8988T (cell line): Measurements from ENCODE around the gene ZNF30.
"Not testable (repeated sequence)": the region's sequence is repeated elsewhere in the genome, so short reads cannot be mapped to it uniquely, and the experiment has no call there.

Source experiments
- DNase-seq: peaks from one replicate; pipeline ENCODE4 v3.0.0; 2011

ZNF30 gene

DNA sequence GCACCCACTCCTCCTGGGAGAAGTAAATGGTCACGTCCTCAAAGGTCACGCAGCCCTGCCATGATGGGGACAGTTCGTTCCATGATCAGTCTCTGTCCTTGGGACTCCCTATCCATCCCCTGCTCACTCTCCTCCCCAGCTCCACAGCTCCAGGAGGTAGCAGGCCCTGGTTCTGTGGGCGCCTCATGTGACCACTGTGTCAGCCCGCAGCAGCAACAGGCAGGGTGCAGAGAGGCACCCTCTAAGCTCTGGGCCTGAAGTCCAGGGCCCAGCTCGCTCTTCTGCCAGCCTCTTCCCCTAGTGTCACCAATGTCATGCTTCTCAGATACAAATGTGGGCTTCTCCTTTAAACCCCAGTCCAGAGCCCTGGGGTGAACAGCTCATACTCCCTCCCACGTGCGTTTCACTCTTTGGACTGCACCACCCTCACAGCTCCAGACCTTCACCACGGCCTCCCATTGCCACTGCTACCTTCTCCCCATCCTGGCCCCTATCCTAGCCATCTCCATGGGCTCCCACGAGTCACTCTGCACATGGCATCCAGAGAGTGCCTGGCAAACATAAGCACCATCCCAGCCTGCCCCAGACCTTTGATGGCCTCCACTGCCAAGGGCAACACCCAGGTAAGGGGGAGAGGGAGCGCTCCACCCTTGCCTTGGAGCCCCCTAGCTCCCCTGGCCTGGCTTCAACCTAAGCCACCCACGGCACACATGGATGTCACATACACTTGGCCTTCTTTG, 34.4 kb downstream of the ZNF30 start:
- no peak for DNase-seq

DNA sequence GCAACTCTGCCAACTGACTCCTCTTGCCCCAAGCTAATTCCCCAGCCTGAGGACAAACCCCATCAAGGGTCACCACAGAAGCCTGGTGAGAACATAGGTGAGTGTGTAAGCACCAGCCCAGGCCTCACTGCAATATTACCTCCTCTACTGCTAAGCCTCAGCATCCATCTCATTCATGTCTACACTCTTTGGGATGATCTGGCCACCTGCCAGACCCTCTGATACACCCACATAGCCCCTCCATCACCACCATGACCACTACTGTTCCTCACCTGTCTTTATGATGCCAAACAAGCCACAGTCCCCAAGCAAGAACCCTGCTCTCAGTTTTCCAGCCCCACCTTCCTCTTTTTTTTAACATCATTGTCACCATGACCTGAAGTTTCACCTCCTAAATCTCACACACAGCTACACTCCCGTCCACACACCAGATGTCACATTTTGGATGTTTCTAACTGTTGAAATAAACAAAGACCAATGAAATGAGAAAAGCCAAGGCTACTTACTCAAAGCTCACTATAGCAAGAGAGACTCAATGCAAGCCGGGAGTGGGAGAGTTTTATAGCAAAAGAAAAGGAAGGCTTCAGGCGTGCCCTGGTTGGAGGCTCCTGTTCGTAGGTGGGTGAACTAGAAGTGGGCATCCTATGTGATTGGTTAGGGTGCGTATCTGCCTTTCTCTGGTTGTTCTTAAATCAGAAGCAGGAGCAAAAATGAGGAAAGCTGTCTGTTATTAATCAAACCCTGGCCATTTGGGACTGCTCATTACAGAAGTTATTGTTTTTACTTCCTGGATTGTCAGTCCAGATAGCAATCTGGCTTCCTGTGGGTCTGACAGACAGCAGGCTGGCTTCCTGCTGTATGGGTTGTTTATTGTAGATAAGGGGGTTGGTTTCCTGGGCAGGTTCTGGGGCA, 35.3 kb downstream of the ZNF30 start:
- no peak for DNase-seq

DNA sequence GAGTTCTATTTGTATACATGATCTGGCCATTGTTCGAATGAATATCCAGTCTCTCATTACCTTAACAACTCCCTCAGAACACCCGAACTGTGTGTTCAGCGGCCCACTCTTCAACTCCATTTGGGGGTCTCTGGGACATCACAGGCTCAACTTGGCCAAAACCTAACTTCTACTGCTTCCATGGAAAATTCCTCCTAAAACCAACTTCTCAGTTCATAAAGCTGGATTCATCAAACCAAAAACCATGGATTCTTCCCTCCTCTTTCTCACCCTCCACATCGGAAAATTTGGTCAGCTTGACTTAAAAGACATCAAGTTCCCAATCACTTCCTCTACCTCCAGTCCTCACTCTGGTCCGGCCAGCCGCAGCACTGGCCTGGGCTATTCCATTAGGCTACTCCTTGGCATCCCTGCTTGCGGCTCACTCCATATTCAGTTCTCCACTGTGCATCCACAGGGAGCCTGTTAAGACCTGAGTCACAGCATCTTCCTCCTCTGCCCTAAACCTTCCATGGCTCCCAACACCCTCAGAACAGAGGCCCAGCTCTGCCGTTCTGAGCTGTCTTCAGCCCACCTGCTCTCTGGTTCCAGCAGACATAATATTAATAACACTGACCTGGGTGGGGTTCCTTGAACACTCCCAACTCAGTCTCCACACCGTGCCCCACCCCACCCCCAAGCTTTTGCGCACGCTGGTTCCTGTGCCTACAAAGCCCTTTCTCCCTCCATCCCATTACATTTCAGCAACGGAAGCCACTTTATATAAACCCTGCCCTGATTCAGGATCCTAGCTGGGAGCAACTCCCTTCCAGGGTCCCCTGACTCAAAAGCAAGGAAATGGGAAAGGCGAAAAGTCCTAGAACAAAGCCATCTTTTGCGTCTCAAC, 36.2 kb downstream of the ZNF30 start:
- DNase-seq: no peak

DNA sequence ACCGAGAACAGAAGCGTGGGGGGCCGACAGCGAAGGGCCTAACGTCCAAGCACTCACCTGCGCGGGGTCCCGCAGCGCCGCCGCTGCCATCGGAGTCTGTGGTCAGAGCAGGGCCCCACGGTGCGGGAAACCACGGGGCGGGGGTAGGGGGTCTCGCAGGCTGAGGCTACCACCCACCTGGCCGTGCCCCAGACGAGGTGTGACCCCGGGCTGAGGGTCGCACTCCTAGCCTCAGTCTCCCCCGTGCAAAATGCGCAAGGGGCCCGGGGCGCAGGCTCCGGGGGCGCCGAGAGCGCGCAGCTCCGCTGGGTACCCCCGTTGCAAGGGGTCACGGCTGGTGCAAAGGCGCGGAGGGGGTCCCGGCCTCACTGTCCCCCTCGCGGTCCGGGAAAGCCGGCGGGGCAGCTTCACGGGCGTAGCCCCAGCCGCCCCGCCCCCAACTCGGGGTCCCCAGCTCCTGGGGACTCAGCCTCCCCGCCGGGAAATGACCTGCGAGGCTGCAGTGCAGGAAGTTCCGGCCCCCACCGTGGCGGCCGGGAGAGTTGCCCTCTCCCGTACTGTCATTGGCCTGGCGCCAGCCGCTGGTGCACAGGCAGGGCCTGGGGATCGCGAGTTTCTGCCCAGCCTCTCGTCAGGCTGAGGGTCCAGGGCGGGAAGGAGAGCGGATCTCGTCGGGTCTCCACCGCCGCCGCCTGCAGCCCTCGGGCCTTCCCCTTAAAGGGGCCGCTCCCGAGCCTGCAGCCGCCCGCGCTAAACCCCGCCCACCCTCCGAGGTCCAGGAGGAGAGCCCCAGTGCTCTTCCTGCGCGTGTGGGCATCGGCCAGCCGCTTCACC, 37.1 kb downstream of the ZNF30 start, which contains the start of gene ZNF792:
TSS of gene ZNF792 (minus strand) at position 657 of the 834 bp plus-strand sequence. CDS start at position 90, 567 bp downstream.
- DNase-seq: peak; percentile 83

DNA sequence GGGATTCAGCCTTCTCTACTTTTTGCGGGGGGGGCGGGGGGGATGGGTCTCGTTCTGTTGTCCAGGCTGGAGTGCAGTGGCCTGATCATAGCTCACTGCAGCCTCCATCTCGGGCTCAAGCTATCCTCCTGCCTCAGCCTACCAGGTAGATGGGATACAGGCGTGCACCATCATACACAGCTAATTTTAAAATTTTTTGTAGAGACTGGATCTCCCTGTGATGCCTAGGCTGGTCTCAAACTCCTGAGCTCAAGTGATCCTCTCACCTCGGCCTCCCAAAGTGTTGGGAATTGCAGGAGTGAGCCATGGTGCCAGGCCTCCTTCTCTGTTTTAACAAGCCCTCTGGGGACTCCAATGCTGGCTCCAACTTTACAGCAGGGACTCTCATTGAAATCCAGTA, 37.9 kb downstream of the ZNF30 start:
- no peak for DNase-seq

DNA sequence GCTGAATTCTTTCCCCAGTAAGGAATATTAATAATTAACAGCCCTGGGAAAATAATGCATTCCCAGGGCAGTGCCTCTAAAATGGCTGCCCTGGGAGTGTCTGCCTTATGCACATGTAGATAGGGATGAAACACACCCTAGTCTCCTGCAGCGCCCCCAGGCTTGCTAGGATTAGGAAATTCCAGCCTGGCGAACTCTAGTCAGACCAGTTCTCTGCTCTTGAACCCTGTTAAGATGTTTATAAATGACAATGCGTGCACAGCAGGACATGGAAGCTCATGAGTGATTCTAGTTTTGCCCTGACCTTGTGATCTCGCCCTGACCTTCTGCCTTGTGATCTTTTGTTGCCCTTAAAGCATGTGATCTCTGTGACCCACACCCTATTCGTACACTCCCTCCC, 38.8 kb downstream of the ZNF30 start:
- DNase-seq: not testable (repeated sequence)

DNA sequence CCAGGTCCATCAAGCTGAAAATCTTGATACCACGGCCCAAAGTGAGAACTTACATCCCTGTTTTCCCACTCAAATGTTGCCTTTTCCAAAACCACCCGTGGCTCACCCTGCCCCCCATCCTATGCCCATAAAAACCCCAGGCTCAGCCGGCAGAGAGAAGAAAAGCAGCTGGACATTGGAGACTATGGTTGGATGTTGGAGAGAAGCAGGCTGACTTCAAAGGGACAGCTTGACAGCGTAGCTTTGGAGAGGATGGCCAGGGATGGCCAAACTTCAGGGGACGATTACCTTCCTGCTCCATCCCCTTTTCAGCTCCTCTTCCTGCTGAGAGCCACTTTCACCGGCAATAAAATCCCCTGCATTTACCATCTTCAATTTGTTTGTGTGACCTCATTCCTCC, 40.8 kb downstream of the ZNF30 start:
- DNase-seq: no peak

DNA sequence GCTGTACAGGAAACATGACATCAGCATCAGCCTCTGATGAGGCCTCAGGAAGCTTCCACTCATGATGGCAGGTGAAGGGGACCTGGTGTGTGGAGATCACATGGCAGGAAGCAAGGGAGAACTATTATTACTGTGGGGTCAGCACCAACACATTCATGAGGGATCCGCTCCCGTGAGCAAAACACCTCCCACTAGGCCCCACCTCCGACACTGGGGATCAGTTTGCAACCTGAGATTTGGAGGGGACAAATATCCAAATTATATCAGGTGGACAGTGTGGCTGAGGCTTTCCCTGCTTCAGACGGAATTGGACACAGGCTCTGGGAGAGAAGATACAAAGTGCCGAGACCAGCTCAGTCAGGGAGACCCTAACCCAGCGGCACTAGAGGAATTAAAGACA, 43.0 kb downstream of the ZNF30 start:
- no peak for DNase-seq

DNA sequence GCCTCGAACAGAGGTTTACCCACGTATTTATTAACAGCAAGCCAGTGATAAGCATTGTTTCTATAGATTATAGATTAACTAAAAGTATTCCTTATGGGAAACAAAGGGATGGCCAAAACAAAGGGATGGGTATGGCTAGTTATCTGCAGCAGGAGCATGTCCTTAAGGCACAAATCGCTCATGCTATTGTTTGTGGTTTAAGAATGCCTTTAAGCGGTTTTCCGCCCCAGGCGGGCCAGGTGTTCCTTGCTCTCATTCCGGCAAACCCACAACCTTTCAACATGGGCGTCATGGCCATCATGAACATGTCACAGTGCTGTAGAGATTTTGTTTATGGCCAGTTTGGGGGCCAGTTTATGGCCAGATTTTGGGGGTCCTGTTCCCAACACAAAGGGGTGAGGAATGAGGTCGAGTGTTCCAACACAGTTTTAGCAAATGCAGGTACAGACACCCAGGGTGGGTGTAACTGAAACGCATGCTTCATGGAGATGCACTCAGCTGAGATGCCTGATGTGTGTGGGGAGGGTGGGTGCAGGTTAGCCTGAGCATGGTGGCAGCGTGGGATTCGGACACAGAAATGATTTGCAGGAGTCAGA, 43.6 kb downstream of the ZNF30 start:
- not testable (repeated sequence) for DNase-seq

DNA sequence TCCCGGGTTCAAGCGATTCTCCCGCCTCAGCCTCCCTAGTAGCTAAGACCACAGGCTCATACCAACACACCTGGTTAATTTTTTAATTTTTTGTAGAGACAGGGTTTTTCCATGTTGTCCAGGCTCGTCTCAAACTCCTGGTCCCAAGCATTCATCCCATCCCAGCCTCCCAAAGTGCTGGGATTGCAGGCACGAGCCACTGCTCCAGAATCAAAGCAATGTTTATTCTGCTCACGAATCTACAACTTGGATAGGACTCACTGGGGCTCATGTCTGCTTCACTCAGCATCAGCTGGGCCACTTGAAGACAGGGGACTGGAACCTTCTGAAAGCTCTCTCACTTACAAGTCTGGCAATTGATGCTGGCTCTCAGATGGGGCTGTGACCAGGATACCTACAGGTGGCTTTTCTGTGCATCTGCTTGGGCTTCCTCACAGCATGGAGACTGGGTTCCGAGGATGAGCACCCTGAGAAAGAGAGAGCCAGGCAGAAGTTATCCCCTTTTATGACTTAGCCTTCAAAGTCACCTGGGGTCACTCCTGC, 45.5 kb downstream of the ZNF30 start:
- DNase-seq: no peak

DNA sequence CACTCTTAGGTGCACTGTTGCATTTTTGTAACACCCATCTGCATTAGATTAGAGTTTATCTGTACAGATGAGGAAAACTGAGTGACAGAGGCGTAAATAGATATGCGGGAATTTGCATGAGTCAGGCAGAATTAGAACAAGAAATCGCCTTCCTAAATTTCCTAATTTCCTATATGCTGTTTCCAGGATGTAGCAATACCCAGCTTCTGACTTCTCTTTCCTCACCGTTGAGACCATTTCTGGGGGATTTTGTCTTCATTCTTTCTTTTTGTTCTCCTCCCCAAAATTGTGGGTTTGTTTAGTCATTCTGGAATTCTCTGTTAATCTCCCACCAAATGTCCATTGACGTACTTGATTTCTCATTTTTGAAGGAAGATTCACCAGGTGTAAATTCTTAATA, 47.9 kb downstream of the ZNF30 start:
- no peak for DNase-seq

DNA sequence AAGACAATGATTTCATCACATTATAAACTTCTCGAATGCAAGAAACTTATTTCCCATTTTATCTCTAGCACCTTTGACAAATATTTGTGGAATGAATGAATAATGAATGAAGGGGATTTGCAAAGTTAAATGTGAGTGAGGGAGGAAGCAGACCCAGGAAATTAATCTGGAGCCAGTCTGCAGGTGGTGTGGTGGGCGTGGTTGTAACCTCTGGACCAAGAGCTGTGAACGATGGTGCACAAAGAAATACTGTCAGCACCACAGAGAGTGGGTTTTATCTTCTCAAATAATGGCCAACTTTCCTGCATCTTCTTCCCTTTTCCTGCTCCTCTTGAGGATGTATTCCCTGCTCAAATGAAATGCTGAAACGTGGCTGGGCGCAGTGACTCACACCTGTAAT, 48.4 kb downstream of the ZNF30 start:
- DNase-seq: no peak

DNA sequence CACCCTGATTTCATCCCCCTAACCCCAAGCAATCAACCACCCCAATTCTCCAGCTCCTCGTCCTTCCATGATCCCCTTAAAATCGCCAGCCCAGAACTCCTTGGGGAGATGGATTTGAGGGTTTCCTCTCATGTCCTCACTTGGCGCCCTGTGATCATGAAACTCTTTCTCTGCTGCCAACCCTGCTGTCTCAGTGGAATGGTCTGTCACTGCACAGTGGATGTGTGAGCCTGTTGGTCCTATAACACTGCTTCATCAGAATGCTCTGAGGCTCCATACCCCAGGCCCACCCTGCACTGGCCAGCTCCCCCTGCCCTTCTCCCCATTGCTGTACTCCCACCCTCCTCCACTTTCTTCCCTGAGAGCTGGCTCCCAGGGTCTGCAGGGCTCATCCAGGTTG, 49.9 kb downstream of the ZNF30 start:
- no peak for DNase-seq

DNA sequence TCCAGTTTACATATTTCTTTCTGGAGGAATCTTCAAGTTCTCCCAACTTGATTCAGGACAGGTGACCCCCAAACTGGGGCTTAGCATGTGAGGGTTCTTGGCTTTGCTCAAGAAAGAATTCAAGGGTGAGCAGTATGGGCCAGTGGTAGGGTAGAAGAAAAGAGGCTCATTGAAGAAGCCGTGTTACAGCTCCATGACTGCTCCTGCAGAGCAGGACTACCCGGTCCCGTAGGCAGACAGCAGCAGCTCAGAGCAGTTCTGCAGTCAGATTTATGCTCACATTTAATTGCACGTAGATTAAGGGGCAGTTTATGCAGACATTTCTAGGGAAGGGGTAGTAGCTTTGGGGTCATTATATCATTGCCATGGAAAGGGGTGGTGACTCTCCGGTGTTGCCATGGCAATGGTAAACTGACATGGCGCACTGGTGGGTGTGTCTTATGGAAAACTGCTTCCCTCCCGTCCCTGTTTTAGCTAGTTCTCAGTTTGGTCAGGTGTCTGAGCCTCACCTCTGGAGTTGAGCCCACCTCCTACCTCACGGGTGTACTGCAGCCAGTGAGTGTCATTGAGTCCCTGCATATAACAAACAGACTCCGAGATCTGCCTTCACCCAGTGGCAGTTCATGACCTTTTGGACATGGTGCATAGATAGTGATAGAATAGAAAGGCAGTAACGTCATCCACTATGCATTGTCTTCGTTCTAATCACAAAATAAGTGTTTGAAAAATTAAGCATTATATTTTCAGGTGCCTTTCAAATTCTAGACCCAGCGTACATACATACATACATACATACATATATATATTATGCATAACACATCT, 53.3 kb downstream of the ZNF30 start:
- DNase-seq: no peak

DNA sequence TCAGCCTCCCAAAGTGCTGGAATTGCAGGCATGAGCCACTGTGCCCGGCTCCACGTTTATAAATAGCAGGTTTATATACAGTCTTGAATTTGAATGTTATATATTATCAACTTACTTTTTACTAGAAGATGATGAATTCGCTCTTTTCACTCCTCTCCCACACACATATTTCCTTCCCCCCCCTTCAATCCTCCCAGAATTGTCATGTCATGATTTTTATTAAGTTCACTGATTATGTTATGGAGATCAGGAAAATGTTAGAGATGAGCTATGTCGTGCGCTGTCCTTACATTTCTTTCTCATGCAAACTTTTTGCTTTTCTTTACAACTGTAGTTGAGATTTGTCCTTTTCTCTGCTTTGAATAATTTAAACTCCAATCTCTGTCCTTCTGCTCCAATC, 55.6 kb downstream of the ZNF30 start:
- no peak for DNase-seq

DNA sequence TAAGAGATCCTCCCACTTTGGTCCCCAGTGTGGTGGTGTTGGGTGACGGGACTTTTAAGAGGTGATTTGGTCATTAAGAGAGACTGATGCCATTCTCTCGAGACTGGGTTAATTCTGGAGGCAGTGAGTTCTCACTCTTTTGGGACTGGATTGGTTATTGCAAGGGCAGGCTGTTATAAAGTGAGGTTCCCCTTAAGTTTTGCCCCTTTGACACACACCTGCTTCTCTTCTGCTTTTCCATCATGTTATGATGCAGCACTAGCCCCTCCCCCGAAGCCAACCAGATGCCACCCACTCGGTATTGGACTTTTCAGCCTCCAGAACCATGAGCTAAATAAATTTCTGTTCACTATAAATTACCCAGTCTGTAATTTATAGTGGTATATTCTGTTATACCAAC, 57.1 kb downstream of the ZNF30 start:
- no peak for DNase-seq

DNA sequence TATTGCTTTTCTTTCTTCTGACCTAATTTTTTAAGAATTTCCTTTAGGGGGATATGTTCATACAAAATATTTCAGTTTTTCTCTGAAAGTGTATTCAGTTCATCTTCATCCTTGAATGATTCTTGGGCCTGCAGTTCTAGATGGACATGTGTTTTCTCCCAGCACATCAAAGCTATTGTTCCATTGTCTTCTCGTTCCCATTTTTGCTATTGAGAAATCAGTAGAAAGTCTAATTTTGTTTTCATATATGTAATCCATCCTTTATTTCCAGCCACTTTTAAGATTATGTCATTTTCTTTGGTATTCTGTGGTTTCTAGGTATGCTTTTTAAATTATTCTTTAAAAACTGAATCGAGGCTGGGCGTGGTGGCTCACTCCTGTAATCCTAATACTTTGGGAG, 57.6 kb downstream of the ZNF30 start:
- no peak for DNase-seq

DNA sequence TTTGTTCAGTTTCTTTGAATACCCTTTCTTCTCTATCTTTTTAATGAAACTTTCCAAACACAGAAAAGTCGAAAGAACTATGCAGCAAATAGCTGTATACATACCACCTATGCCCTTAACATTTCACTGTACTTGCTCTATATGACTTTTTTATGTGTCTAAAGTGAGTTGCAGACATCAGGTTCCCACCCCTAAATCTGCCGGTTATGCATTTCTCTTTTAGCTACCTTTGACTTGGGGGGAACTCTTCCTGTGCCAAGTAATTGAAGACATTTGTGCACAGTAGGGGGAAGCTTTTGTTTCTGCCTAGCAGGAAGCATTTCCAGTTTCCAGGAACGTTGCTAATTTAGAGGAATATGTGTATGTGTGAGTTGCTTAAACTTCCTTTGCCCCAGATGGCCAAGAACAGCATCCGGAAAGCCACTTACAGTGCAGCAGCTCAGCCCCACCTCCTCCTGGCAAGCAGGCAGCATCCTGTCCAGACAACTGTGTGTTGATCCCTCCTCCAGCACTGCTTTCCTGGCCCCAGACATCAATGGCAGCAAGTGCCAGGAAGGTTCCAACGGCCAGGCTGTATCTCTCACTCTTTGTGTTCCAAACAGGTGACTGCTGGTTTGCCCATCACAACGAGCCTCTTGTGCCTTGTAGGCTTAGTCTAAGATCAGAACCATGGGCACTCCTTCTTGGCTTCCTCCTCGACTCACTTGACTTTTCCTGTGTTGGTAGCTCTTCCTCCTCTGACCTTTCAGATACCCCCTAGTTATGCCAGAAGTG, 58.7 kb downstream of the ZNF30 start:
- DNase-seq: no peak

DNA sequence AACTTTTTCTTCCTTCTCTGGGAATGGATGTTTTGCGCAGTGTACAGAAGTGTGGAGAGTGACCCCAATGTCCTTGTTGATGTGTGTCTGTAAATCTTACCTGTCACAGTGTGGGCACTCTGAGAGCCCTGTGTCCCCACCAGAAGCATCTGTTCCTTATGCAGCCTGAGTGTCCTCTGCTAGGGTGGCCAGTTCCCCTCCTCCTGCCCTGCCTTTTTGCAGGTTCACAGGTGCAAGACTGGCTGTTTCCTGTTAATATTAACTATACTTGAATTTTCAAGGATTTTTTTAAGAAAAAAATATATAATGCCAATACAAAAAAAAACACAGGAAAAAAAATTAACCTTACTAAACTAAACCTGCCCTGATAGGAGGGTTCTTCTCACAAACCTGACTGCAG, 61.4 kb downstream of the ZNF30 start:
- DNase-seq: no peak

DNA sequence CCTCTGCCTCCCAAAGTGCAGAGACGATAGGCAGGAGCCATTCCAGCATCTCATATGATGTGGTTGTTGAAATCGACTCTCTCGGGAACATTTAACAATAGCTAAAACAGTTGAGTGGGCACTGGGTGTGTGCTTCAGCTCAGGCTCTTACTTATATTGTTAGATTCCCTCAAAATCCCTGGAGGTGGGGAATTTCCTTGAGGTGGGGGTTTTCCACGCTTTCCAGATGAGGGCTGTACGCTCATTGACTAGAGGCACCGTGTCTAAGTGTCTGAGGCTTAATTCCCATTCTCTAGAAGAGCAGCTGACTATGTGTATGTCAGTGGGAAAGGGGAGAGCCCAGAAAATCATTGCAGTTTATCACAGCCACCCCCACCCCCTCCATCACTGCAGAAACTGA, 62.6 kb downstream of the ZNF30 start:
- DNase-seq: no peak
